ENCODE measurements around the gene EBI3.
"Not testable (repeated sequence)": the region's sequence is repeated elsewhere in the genome, so short reads cannot be mapped to it uniquely, and the experiment has no call there.

Gene EBI3

GRCh38 chr19:4200940-4201542 is 28.3 kb upstream of the EBI3 start:
- no peak for DNase-seq (ENCODE audit: low read depth)

GRCh38 chr19:4201798-4202197 is 27.5 kb upstream of the EBI3 start:
- no peak for DNase-seq (ENCODE audit: low read depth)

GRCh38 chr19:4206818-4207484 is 22.4 kb upstream of the EBI3 start:
- no peak for DNase-seq (ENCODE audit: low read depth)

- no peak for DNase-seq (ENCODE audit: low read depth)
Observed at GRCh38 chr19:4208385-4209094, 20.8 kb upstream of the EBI3 start.

- no peak for DNase-seq (ENCODE audit: low read depth)
Observed at GRCh38 chr19:4210166-4210731, 19.1 kb upstream of the EBI3 start.

GRCh38 chr19:4213116-4213515 is 16.2 kb upstream of the EBI3 start:
- DNase-seq (ENCODE audit: low read depth) = no peak

GRCh38 chr19:4215807-4216206 is 13.5 kb upstream of the EBI3 start:
- DNase-seq (ENCODE audit: low read depth) = no peak

- DNase-seq (ENCODE audit: low read depth) = no peak
Observed at GRCh38 chr19:4216846-4217245, 12.5 kb upstream of the EBI3 start.

GRCh38 chr19:4217429-4218264 is 11.7 kb upstream of the EBI3 start:
- DNase-seq (ENCODE audit: low read depth) = no peak

GRCh38 chr19:4218523-4218922 is 10.8 kb upstream of the EBI3 start:
- not testable (repeated sequence) for DNase-seq (ENCODE audit: low read depth)

- DNase-seq (ENCODE audit: low read depth) = no peak
Observed at GRCh38 chr19:4220188-4220587, 9.1 kb upstream of the EBI3 start.

GRCh38 chr19:4224470-4224869 is 4.9 kb upstream of the EBI3 start:
- no peak for DNase-seq (ENCODE audit: low read depth)

GRCh38 chr19:4225885-4226284 is 3.4 kb upstream of the EBI3 start:
- DNase-seq (ENCODE audit: low read depth) = no peak

- DNase-seq (ENCODE audit: low read depth) = no peak
Observed at GRCh38 chr19:4227771-4228170, 1.6 kb upstream of the EBI3 start.

- no peak for DNase-seq (ENCODE audit: low read depth)
Observed at GRCh38 chr19:4228765-4229178, 551 bp upstream of the EBI3 start.

GRCh38 chr19:4230237-4230636 is 914 bp downstream of the EBI3 start:
- not testable (repeated sequence) for DNase-seq (ENCODE audit: low read depth)

GRCh38 chr19:4231521-4231920 is 2.2 kb downstream of the EBI3 start:
- DNase-seq (ENCODE audit: low read depth) = not testable (repeated sequence)

GRCh38 chr19:4232139-4232538 is 2.8 kb downstream of the EBI3 start:
- DNase-seq (ENCODE audit: low read depth) = not testable (repeated sequence)

- no peak for DNase-seq (ENCODE audit: low read depth)
Observed at GRCh38 chr19:4232614-4233281, 3.4 kb downstream of the EBI3 start.

GRCh38 chr19:4233282-4233853 is 4.0 kb downstream of the EBI3 start:
- peak; percentile 57 for DNase-seq (ENCODE audit: low read depth)

Data from stimulated activated CD8-positive, alpha-beta memory T cell treated with anti-CD3 and anti-CD28 coated beads, Interleukin-4, amount 100 ng/mL, for 24 hours (primary cell).